HEK293 (cell line): ENCODE measurements around the gene PPOX.

ENCODE experiments used
- CTCF ChIP-seq: fragments of 450-650 bp; formaldehyde crosslinking; IDR thresholded peaks from 2 replicates; pipeline ENCODE4 v1.5.1; 2016; ENCODE audit warnings: missing biosample characterization, missing genetic modification characterization
- ZBTB11 ChIP-seq: fragments of 450-650 bp; formaldehyde crosslinking; conservative IDR thresholded peaks from 2 replicates; pipeline ENCODE4 v1.5.1; 2016; ENCODE audit warnings: low read depth, missing biosample characterization, missing genetic modification characterization
- ZBTB17 ChIP-seq: fragments of 450-650 bp; formaldehyde crosslinking; IDR thresholded peaks from 2 replicates; pipeline ENCODE4 v1.5.1; 2016; ENCODE audit warnings: missing biosample characterization, missing genetic modification characterization
- ZFP3 ChIP-seq: fragments of 450-650 bp; formaldehyde crosslinking; IDR thresholded peaks from 2 replicates; pipeline ENCODE4 v1.5.1; 2016; ENCODE audit warnings: low read depth, missing biosample characterization, missing genetic modification characterization
- ZNF121 ChIP-seq: fragments of 450-650 bp; formaldehyde crosslinking; IDR thresholded peaks from 2 replicates; pipeline ENCODE4 v1.5.1; 2016; ENCODE audit warnings: missing biosample characterization, missing genetic modification characterization
- ZNF311 ChIP-seq: fragments of 450-650 bp; formaldehyde crosslinking; IDR thresholded peaks from 2 replicates; pipeline ENCODE4 v1.5.1; 2017; ENCODE audit warnings: missing biosample characterization, missing genetic modification characterization, borderline replicate concordance
- ZNF555 ChIP-seq: fragments of 450-650 bp; formaldehyde crosslinking; conservative IDR thresholded peaks from 2 replicates; pipeline ENCODE4 v1.5.1; 2017; ENCODE audit warnings: missing biosample characterization, mild to moderate bottlenecking, missing genetic modification characterization, inconsistent platforms
- ZNF707 ChIP-seq: fragments of 450-650 bp; formaldehyde crosslinking; IDR thresholded peaks from 2 replicates; pipeline ENCODE4 v1.5.1; 2016; ENCODE audit warnings: missing biosample characterization, missing genetic modification characterization
- ZNF792 ChIP-seq: fragments of 450-650 bp; formaldehyde crosslinking; IDR thresholded peaks from 2 replicates; pipeline ENCODE4 v1.5.1; 2016; ENCODE audit warnings: missing biosample characterization, missing genetic modification characterization
- TF ChIP-seq, protein P1 (sequence below): fragments of 450-650 bp; formaldehyde crosslinking; IDR thresholded peaks from 2 replicates; pipeline ENCODE4 v1.5.1; 2016; ENCODE audit warnings: missing biosample characterization, missing genetic modification characterization, low read depth
- TF ChIP-seq, protein P2 (sequence below): fragments of 450-650 bp; formaldehyde crosslinking; IDR thresholded peaks from 2 replicates; pipeline ENCODE4 v1.5.1; 2016; ENCODE audit warnings: missing biosample characterization, missing genetic modification characterization
- TF ChIP-seq, protein P3 (sequence below): fragments of 450-650 bp; formaldehyde crosslinking; IDR thresholded peaks from 2 replicates; pipeline ENCODE4 v1.5.1; 2016; ENCODE audit warnings: missing biosample characterization, missing genetic modification characterization
- TF ChIP-seq, protein P4 (sequence below): fragments of 450-650 bp; formaldehyde crosslinking; IDR thresholded peaks from 2 replicates; pipeline ENCODE4 v1.5.1; 2017; ENCODE audit warnings: missing biosample characterization, missing genetic modification characterization

DNA sequence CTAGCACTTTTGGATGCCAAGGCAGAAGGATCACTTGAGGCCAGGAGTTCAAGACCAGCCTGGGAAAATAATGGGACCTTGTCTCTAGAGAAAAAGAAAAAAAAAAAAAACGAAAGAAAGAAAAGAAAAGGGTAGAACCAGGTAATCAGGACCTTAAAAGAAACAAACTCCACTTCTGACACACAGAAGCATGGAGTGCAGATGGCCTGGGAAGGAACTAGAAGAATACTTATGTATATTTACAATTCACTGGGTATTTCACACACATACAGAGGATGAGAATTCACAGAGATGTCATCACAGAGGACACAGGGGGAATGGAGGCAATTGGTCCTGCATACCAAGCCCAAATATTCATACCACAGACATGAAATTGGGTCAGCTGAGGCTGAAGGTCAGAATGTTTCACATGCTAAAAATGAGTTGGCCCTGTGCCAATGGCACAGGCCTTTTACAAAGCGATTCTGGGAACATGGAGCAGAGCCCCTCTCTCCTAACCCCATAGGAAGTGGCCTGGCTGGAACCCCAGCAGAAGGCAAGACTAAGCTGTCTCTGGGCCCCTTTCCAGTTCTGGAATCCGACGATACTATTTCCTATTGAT is 6.7 kb downstream of the PPOX start:
- no peak for TF ChIP-seq ZFP3 (tag by site-specific recombination)
- no peak for TF ChIP-seq ZNF311 (tag by site-specific recombination)
- no peak for TF ChIP-seq CTCF (tag by site-specific recombination)
- TF ChIP-seq ZBTB17 (tag by site-specific recombination) = no peak
- TF ChIP-seq, protein P1, sequence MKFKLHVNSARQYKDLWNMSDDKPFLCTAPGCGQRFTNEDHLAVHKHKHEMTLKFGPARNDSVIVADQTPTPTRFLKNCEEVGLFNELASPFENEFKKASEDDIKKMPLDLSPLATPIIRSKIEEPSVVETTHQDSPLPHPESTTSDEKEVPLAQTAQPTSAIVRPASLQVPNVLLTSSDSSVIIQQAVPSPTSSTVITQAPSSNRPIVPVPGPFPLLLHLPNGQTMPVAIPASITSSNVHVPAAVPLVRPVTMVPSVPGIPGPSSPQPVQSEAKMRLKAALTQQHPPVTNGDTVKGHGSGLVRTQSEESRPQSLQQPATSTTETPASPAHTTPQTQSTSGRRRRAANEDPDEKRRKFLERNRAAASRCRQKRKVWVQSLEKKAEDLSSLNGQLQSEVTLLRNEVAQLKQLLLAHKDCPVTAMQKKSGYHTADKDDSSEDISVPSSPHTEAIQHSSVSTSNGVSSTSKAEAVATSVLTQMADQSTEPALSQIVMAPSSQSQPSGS (tag by site-specific recombination) = no peak
- TF ChIP-seq, protein P2, sequence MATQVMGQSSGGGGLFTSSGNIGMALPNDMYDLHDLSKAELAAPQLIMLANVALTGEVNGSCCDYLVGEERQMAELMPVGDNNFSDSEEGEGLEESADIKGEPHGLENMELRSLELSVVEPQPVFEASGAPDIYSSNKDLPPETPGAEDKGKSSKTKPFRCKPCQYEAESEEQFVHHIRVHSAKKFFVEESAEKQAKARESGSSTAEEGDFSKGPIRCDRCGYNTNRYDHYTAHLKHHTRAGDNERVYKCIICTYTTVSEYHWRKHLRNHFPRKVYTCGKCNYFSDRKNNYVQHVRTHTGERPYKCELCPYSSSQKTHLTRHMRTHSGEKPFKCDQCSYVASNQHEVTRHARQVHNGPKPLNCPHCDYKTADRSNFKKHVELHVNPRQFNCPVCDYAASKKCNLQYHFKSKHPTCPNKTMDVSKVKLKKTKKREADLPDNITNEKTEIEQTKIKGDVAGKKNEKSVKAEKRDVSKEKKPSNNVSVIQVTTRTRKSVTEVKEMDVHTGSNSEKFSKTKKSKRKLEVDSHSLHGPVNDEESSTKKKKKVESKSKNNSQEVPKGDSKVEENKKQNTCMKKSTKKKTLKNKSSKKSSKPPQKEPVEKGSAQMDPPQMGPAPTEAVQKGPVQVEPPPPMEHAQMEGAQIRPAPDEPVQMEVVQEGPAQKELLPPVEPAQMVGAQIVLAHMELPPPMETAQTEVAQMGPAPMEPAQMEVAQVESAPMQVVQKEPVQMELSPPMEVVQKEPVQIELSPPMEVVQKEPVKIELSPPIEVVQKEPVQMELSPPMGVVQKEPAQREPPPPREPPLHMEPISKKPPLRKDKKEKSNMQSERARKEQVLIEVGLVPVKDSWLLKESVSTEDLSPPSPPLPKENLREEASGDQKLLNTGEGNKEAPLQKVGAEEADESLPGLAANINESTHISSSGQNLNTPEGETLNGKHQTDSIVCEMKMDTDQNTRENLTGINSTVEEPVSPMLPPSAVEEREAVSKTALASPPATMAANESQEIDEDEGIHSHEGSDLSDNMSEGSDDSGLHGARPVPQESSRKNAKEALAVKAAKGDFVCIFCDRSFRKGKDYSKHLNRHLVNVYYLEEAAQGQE (tag by site-specific recombination) = no peak
- no peak for TF ChIP-seq ZBTB11 (tag by site-specific recombination)
- TF ChIP-seq, protein P3, sequence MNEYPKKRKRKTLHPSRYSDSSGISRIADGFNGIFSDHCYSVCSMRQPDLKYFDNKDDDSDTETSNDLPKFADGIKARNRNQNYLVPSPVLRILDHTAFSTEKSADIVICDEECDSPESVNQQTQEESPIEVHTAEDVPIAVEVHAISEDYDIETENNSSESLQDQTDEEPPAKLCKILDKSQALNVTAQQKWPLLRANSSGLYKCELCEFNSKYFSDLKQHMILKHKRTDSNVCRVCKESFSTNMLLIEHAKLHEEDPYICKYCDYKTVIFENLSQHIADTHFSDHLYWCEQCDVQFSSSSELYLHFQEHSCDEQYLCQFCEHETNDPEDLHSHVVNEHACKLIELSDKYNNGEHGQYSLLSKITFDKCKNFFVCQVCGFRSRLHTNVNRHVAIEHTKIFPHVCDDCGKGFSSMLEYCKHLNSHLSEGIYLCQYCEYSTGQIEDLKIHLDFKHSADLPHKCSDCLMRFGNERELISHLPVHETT (tag by site-specific recombination) = no peak
- TF ChIP-seq ZNF555 = no peak
- no peak for TF ChIP-seq ZNF121 (tag by site-specific recombination)
- TF ChIP-seq ZNF792 (tag by site-specific recombination) = no peak
- no peak for TF ChIP-seq ZNF707
- TF ChIP-seq, protein P4, sequence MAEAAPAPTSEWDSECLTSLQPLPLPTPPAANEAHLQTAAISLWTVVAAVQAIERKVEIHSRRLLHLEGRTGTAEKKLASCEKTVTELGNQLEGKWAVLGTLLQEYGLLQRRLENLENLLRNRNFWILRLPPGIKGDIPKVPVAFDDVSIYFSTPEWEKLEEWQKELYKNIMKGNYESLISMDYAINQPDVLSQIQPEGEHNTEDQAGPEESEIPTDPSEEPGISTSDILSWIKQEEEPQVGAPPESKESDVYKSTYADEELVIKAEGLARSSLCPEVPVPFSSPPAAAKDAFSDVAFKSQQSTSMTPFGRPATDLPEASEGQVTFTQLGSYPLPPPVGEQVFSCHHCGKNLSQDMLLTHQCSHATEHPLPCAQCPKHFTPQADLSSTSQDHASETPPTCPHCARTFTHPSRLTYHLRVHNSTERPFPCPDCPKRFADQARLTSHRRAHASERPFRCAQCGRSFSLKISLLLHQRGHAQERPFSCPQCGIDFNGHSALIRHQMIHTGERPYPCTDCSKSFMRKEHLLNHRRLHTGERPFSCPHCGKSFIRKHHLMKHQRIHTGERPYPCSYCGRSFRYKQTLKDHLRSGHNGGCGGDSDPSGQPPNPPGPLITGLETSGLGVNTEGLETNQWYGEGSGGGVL (tag by site-specific recombination) = no peak
